ENCODE results near the gene BBC3.

Gene BBC3

DNA sequence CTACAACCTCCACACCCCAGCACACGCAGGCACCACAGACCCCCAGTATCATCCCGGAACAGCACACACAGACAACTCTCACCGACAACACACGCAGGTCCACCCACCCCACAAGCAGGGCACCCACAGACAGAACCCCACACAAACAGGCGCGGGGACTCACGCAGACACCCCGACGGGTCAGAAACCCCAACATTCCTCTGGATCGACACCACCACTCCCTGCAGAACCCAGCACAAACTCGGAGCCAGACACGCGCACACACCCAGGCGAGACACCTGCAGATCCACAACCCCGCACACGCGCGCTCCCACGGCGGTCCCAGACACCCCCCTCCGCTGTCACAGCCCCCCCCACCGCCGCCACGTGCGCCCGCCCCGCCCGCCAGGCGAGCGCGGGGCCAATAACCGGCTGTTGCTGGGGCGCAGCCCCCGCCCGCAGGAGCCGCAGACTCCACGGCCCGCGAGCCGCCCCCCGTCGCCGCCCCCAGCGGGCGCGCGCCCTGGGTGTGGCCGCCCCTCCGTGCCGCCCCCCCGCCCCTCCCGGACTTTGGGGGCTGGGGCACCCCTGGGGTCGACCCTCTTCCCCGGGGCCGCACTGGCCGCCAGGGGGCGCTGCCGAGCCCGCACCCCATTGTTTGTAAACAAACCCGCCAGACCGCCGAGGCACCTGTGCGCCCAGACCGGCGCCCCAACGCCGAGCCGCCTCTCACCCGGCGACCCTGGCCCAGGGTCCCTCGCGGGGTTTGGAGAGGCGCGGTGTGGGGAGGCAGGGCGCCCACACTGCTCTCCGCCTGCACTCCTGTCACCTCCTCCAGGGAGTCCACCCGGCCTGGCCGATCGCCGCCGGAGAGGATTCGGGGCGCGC lies 712 bp downstream of the BBC3 start:
- DNase-seq (ENCODE audit: low read depth), result no peak

DNA sequence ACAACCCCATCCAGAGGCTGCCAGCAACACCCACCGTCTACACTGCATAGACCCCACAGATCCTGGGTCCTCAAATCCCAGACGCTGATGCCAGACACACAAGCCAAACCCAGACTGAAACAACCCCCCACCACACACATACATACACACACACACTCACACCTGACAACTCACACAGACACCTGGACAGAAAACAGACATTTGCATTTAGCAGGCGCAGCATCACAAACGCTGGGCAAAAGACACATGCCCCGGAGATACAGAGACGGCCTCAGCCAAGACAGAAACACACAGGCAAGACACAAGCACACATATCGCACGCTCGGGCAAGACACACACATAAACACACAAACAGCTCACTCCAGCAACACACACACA lies 1.3 kb downstream of the BBC3 start:
- DNase-seq (ENCODE audit: low read depth), result no peak

DNA sequence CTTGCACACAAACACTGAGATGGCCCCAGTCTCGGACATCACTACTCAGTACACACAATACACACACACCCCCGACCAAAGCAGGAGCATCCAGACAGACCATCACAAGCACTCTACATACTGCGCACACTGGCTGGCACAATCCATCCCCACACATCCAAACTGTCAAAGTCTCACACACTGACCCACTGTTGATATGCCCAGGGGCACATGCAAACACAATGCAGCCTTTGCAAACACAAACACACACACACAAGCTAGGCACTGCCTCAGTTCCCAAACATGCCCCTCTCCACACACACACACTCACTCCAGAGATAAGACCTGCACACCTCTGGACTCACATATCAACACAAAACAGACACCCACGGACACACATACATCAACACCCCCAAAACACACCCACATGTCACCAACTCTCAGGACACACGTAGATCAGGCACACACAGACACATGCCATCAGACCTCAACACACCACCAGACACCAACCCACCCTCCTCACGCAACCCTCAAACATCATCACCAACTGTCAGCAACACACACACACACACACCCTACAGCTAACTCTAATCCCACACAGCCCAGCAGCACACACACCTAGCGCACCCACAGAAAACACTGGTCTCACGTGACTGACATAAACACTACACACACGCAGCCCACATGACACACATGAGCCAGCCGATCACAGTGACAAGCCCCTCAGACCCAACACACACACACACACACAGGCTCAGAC lies 1.9 kb downstream of the BBC3 start:
- DNase-seq (ENCODE audit: low read depth), result no peak

DNA sequence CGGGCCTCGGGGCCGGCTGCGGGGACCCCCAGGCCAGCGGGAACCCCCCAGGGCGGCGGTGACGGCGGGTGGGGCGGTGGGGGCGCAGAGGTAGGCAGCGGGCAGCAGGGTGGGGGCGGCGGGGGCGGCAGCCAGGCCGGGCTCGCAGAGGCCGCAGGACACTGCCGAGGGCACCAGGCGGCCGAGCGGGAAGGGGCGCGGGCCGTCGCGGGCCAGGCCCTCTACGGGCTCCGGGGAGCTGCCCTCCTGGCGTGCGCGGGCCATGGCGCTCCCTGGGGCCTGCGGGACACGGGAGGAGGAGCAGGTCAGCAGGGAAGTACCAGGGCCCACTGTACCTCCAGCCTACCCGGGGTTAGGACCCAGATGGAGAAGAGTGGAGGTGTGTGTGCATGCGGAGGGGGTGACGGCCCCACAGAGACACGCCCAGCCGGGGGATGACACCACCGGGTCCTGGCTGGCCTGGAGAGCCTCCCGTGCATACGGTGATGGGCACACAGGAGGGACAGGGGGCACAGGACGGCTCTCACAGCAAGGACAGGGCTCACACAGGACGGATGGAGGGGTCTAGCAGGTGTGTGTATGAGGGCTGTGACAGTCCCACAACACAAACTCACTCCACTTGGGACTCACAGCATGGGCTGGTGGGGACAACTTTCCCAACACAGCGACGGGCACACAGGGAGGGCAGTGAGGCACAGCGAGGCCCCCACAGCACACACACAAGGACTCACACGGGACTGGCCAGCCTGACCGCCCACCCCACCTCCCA lies 2.6 kb downstream of the BBC3 start:
- no peak for DNase-seq (ENCODE audit: low read depth)

DNA sequence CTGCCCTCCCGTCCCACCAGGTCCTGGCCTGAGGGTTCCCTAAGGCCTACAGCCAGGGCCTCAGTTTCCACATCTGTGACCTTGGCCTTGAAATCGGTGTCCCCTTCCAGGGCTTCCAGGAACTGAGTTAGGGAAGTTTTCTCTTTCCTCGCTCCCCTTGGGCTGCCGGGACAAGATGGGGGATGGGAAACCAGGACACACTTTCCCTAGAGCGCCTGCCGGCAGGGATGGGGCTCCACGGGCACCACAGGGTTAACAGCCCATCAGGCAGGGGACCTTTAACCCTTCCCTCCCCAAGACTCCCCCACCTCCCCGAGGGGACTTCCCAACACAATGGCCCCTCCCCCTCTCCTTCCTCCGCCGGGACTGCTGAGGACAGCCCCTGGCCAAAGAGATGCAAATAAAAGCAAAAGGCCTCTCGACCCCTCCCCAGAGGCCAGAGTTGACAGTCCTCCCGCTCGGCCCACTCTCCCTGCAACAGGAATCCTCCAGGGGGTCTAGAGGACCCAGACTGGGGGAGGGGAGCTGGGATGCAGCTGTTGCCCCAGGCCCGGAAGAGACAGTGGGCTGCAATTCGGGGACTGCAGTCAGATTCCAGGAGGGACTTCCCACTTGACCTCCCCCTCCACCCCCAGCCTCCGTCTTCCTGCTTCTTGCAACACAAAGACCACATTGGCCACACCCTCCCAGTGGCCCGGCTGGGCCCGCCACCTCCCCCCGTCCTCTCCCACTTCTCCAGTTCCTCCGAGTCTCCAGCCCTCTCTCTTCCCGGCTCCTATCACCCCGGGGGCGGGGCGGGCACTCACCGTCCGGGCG lies 3.4 kb downstream of the BBC3 start:
- DNase-seq (ENCODE audit: low read depth), result peak; percentile 88

DNA sequence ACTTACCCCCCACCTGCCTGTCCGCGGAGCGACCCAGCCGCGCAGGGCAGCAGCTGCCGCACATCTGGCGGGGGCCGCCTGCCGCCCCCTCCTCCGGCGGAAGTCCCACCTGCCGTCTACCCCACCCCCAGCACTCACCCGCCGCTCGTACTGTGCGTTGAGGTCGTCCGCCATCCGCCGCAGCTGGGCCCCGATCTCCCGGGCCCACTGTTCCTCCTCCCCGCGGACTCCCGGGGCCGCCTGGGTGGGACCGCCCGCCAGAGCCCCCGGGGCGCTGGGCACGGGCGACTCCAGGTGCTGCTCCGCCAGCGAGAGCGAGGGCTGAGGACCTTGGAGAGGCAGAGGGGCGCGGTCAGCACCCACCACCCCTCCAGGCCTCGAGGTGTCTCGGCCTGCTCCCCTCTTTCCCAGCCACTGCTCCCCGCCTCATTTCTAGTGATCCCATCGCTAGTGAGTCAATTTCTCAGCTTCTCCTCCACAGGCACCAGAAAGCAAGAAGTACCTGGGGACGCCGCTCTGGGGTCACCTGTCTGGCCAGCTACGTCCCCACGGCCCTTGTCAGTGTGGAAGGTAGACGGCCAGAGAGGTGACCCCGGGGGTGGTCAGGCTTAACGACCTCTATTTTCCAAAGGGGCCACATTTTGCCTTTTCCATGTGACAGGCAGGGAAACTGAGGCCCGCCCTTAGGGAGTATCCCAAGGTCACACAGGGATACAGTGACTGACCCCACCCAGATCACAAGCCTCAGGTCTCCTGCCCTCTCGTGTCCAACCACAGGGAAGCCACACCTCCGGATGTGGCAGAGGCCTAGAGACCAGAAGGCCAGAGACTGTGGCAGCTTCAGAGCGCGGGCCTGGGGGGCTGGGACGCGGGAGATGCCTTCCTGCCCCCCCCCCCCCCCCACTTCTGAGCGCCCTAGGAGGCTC lies 4.3 kb downstream of the BBC3 start:
- DNase-seq (ENCODE audit: low read depth), result no peak

DNA sequence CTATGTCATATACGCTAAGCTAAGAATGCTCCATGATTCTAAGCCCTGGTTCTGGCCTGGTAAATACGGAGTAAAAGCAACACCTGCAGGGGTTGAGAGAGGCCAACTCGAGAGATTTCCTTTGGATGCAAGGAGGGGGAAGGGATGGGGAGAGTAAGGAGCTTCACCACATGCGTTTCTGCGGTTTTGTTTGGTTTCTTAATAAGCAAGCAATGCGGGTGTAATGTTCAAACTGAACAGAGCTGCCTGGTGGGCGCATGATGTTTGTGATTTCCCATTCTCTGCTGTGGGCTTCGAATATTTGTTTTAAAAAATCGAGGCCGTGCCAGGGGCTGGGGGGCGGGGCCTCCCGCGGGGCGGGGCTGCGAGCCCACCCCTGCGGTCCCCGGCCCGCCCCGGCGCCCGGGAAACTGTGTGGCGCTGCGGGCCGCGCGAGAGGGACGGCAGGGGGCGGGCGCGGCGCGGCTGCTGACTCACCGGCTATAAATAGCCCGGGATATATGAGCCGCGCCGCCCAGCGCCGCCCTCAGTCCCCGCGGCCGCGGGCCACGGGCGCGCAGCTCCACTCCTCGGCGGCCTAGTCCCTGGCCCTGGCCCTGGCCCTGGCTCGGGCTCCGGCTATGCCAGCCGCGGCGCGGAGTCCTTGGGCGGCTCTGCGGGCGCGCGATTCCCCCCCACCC lies 5.1 kb downstream of the BBC3 start:
- no peak for DNase-seq (ENCODE audit: low read depth)

DNA sequence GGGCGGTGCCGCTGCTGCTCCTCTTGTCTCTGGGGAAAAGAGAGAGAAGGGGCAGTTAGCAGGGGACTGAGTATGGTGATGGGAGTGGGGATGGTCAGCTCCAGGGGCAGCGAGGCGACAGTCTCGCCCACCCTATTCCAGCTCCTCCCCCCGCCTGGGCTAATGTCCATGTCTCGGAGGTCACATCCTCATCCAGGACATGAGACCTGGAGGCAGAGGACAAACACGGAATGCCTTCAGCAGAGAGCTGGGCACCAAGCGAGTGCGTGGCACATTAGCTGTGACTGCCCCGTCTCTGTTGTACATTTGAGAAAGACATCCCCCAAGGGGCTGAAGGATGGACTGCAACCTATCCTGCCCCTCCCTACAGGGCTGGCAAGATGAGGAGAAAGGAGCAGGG lies 9.1 kb downstream of the BBC3 start:
- no peak for DNase-seq (ENCODE audit: low read depth)

DNA sequence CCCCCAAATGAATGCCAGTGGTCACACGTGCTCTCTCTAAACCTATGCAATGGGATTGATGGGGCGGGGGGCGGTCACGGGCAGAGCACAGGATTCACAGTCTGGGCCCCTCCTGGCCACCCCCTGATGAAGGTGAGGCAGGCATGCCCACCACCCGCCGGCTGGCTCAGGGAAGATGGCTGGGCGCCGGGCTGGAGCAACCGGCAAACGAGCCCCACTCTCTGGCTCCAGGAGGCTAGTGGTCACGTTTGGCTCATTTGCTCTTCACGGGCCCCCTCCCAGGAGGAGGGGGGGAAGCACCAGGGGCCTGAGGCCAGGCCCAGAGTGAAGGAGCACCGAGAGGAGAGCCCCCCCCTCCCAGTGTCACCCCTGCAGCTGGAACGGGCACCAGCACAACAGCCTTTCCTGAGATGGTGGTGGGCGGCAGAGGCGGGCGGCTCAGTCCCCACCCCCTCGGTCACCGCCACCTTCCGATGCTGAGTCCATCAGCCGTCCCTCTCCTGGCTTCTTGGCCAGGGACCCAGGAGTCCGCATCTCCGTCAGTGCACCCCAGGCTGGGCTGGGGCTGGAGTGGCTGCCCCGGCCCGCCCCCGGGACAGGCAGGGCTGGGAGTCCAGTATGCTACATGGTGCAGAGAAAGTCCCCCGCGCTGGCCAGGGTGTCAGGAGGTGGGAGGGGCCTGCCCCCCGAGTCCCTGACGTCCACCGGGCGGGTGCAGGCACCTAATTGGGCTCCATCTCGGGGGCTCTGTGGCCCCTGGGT lies 9.7 kb downstream of the BBC3 start:
- no peak for DNase-seq (ENCODE audit: low read depth)

DNA sequence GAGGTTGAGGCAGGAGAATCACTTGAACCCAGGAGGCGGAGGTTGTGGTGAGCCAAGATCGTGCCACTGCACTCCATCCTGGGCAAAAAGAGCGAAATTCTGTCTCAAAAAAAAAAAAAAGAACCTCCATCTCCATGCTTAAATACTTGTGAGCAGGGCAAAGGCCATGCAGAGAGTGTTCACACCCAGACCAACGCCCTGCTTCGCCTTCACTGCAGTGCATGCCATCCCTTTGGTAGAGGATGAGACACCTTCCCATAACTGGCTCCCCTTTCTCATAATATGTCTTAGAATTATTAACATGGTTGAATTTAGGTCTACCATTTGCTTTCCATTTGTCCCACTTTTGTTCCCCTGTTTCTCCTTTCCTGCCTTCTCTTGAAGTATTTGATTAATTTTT lies 15.4 kb downstream of the BBC3 start:
- DNase-seq (ENCODE audit: low read depth), result no peak

DNA sequence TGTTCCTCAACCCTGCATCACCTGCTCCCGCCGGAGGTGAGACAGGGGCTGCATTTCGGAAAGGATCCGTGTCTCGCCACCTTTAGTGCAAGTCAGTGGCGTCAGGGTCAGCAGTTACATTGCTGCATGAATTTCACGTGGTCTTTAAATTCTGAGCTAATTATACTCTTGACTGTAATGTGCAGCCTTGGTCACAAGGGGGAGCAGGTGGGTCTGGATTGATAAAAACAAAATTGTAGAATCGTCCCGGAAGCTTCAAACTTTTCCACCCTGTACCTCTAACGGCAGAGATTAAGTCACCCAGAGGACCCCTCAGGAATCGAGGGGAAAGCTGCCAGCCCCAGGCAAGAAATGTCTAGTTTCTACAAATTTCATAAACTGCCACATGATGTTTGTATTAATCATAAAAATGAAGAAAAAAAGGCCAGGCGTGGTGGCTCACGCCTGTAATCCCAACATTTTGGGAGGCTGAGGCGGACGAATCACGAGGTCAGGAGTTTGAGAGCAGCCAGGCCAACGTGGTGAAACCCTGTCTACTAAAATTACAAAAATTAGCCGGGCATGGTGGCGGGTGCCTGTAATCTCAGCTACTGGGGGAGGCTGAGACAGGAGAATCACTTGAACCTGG lies 20.2 kb downstream of the BBC3 start:
- no peak for DNase-seq (ENCODE audit: low read depth)

DNA sequence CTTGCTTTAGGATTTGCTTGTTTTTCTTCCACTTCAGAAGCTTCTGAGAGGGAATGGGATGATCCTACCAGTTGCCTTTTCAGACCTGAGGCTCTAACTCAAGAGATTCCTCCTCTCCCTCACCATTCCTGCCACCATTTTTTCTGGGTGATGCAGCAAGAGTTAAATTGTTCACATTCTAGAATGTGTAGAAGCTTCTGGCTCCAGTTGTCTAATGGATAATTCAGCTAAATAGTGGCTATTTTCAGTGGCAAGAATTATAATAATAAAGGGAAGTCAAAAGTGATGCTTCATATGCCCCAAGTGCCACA lies 20.9 kb downstream of the BBC3 start:
- DNase-seq (ENCODE audit: low read depth), result no peak

DNA sequence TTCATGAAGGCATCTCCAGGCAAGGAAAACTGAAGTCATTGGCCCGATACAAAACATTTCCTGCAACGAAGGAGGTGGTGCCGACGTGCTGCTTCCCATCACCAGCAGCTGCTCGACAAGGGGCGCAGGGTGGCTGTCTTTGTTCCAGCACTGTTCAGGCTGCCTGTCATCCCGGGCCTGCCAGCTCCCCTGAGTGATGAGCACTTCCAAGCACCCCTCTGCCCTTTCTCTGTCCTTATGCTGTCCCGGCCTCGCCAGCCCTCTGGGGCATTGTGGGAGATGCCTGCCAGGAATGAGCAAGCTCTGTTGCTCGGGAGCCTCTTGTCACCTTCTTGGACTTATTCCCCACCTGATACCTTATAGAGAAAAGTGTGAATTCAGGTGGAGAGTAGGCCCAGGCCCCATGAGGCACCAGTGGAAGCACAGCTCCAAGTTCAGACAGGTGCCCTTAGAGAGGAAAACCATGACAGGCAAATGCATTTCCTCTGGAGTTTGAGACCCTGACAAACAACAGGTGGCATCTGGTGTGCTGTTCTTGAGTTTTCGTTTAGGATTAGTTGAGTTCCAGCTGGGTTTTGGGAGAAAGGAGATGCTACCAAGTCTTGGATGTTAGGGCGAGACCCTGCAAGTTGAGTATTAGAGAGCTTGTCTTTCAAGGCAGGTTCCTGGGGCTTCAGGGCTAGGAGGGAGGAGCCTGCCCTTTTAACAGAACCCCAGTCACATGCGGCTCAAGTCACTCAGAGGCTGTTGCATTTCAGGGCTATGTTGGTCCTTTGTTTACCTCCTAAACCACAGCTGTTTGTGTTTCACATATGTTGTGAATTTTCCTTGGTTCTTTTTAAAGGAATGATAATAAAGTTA lies 21.4 kb downstream of the BBC3 start:
- DNase-seq (ENCODE audit: low read depth), result no peak

DNA sequence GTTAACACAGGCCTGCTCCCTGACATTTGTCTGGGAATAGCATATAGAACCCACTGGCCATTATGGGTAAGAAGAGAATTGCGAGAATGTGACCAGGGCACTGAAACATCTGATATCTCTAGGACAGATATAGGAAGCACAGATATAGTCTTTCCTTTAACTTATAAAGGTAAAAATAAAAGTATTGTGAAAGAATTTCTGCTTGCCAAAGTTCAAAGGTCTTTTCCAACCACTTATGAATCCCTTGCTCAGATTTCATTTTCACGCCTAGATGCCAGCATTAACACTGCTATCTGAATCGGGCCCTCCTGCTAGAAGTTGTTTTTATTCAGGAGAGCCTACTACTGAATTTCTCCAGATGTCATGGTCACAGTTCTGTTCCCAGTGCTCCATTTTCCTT lies 27.7 kb downstream of the BBC3 start:
- DNase-seq (ENCODE audit: low read depth), result no peak

DNA sequence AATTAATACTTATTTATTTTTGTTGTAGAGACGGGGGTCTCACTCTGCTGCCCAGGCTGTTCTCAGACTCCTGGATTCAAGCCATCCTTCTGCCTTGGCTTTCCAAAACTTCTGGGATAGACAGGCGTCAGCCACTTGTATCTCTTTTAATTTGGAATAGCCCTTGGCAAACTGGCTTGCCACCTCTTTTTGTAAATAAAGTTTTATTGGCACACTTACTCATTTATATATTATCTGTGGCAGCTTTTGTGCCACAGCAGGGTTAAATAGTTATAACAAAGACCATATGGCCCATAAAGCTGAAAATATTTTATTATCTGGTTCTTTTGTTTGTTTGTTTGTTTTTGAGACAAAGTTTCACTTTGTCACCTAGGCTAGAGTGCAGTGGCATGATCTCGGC lies 30.5 kb downstream of the BBC3 start:
- no peak for DNase-seq (ENCODE audit: low read depth)

DNA sequence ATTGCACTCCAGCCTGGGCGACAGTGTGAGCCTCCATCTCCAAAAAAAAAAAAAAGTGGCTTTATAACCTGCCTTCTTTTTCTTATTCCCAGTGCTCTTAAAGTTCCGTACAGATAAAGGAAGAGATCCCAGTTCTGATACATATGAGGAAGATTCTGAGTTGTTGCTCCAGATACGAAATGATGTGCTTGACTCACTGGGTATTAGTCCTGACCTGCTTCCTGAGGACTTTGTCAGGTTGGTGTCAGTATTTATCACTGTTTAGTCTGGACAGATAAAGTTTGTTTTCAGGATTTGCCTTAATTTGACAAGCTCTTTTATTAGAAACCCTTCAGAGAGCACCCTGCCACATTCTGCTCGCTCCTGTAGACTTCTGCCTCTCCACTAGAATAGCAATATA lies 33.9 kb downstream of the BBC3 start:
- no peak for DNase-seq (ENCODE audit: low read depth)

DNA sequence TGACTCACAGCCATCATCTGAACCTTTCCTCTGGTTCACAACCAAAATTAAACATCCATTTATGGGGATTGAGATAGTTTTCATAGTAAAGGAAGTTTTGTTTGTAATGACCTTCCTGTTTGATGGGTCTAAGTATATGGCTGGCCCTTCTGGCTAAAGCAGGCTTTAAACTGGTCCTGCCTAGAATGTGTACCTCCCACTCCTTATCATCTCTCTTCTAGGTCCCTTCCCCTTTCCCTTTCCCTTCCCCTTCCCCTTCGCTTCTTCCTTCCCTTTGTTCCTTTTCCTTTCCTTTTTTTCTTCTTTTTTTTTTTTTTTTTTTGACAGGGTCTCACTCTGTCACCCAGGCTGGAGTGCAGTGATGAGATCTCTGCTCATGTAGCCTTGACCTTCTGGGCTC lies 35.6 kb downstream of the BBC3 start:
- DNase-seq (ENCODE audit: low read depth), result no peak

DNA sequence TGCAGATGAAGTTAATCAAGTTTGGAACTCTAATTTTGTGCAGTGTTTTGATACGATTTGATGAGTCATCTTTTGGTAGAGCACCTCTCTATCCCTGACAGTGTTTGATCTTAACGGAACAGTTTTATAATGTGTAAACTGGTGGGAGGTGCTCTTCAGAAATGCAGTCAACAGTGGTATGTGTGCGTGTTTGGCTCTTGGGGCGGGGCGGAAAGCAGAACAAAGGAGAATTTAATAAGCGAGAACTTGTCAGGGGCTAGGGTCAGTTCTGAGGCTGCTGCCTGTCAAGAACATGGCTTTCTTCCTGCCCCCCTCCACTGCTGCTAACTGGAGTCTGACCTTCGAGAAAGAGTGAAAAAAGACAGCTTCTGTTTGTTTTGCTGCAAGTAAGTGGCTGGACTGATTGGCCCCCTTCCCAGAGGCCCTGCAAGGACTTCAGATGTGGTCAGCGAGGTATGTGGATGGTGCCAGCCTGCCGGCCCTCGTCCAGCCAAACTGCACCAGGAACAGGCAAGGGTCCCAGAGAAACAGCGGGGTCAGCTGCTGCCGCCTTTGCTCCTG lies 40.8 kb downstream of the BBC3 start:
- no peak for DNase-seq (ENCODE audit: low read depth)

Data from HS-5 (cell line).